ENCODE data around the gene EXD3. TPM values are rescaled to one million over a fixed set of nuclear protein-coding genes. Genes with fewer than 3 reads are reported as not detected.

Gene EXD3
- polyA plus RNA-seq, 1 of the 3 experiments (the other 2 are of a cell fraction), result 11.5 TPM

- Histone ChIP-seq H3K4me1 (ENCODE audit: control insufficient read depth in 1 of 2, insufficient read depth in 2 of 2, low read depth in 1 of 2, low read length in 1 of 2) (no peaks in the 10 kb centered on the region), H3K79me2 (ENCODE audit: insufficient read depth) (0 out of 2 replicates have a peak, but pooled peaks cover 3% of the 10 kb centered on the region), H3K36me3 (replicated peaks in 1 of 2; ENCODE audit: control insufficient read depth in 1 of 2, insufficient read depth in 2 of 2, low read length in 1 of 2) (peaks cover 19 to 43% of the 10 kb centered on the region in 2 experiments), H3K27ac (ENCODE audit: low read depth in 2 of 2, low read length in 1 of 2) (no peak overlapping the region), H3K9me2 (no peaks in the 10 kb centered on the region), H3K9ac (no peak overlapping the region), H3F3A (replicated peaks; ENCODE audit: insufficient read depth) (peaks cover 3% of the 10 kb centered on the region), H4K20me1 (ENCODE audit: insufficient read depth) (no peaks in the 10 kb centered on the region), H3K27me3 (ENCODE audit: insufficient read depth) (no peaks in the 10 kb centered on the region), H3K4me3 (ENCODE audit: low read depth in 2 of 2, low read length in 1 of 2) (no peak overlapping the region), H3K9me3 (no peaks in the 10 kb centered on the region), H3K4me2 (no peak overlapping the region), H2AFZ (ENCODE audit: low read depth) (no peak overlapping the region)
- 90% methylated on average over 15 of the region's 29 CpGs for WGBS (ENCODE audit: low lambda C conversion rate)
- POLR2A ChIA-PET, result no interaction called here
- no peak for TF ChIP-seq TAF1 (IDR thresholded peaks at IDR 0.05; ENCODE audit: borderline replicate concordance, low read depth, low read length)
- TF ChIP-seq TCF12 (IDR thresholded peaks at IDR 0.05), result no peak
- TF ChIP-seq RFX5 (IDR thresholded peaks at IDR 0.05; ENCODE audit: low read length), result no peak
- no peak for DNase-seq
- CTCF ChIA-PET, result interaction anchor here (1.3 to 1.4 kb wide), 4 partner anchors 11 to 31 kb away, joined by 3 to 9 read pairs (median 4); no protein-coding TSS in a partner anchor
These were observed 157.3 kb downstream of the EXD3 start for GRCh38 chr9:137265496-137266161.

GRCh38 chr9:137264067-137264466 lies 158.9 kb downstream of the EXD3 start:
- H3K4me3 ChIP-seq (ENCODE audit: low read depth in 2 of 2, low read length in 1 of 2), result no peak overlapping the region
- no peak overlapping the region for H3K9ac ChIP-seq
- H3F3A ChIP-seq (replicated peaks; ENCODE audit: insufficient read depth), result peaks cover 3% of the 10 kb centered on the region
- no peaks in the 10 kb centered on the region for H3K9me3 ChIP-seq
- H3K9me2 ChIP-seq, result no peaks in the 10 kb centered on the region
- ChIA-PET POLR2A (no interaction called here), CTCF (interaction anchor here (1.3 kb wide), 1 partner anchor 29 kb away, joined by 3 read pairs; no protein-coding TSS in a partner anchor)
- H3K27ac ChIP-seq (ENCODE audit: low read depth in 2 of 2, low read length in 1 of 2), result no peak overlapping the region
- 97% methylated on average over 16 of the region's 22 CpGs for WGBS (ENCODE audit: low lambda C conversion rate)
- H3K79me2 ChIP-seq (ENCODE audit: insufficient read depth), result peaks cover 10% of the 10 kb centered on the region
- H3K4me2 ChIP-seq, result no peak overlapping the region
- no peaks in the 10 kb centered on the region for H4K20me1 ChIP-seq (ENCODE audit: insufficient read depth)
- DNase-seq, result no peak
- no peaks in the 10 kb centered on the region for H3K4me1 ChIP-seq (ENCODE audit: control insufficient read depth in 1 of 2, insufficient read depth in 2 of 2, low read depth in 1 of 2, low read length in 1 of 2)
- H3K36me3 ChIP-seq (replicated peaks in 1 of 2; ENCODE audit: control insufficient read depth in 1 of 2, insufficient read depth in 2 of 2, low read length in 1 of 2), result peaks cover 16 to 36% of the 10 kb centered on the region in 2 experiments
- no peaks in the 10 kb centered on the region for H3K27me3 ChIP-seq (ENCODE audit: insufficient read depth)
- H2AFZ ChIP-seq (ENCODE audit: low read depth), result no peak overlapping the region
- TF ChIP-seq EZH2phosphoT487 (IDR thresholded peaks at IDR 0.05; ENCODE audit: borderline replicate concordance, low read depth), result no peak
- no peak for TF ChIP-seq USF1 (IDR thresholded peaks at IDR 0.05; ENCODE audit: borderline replicate concordance, low read depth)
- no peak for TF ChIP-seq EP300 (IDR thresholded peaks at IDR 0.05; ENCODE audit: borderline replicate concordance in 1 of 2, low read depth in 1 of 2, low read length in 1 of 2)
- TF ChIP-seq TAF1 (IDR thresholded peaks at IDR 0.05; ENCODE audit: borderline replicate concordance, low read depth, low read length), result no peak
- TF ChIP-seq YY1 (IDR thresholded peaks at IDR 0.05; ENCODE audit: low read depth), result no peak
- TF ChIP-seq REST (IDR thresholded peaks at IDR 0.05; ENCODE audit: low read depth, low read length), result no peak
- TF ChIP-seq PBX3 (IDR thresholded peaks at IDR 0.05), result no peak
- TF ChIP-seq RAD21 (IDR thresholded peaks at IDR 0.05; ENCODE audit: low read length), result no peak
- TF ChIP-seq MEF2A (IDR thresholded peaks at IDR 0.05; ENCODE audit: borderline replicate concordance, low read depth), result no peak
- TF ChIP-seq RCOR1 (IDR thresholded peaks at IDR 0.05; ENCODE audit: low read length), result no peak
- no peak for TF ChIP-seq MAX (IDR thresholded peaks at IDR 0.05; ENCODE audit: low read depth)
- no peak for TF ChIP-seq ZBTB33 (IDR thresholded peaks at IDR 0.05; ENCODE audit: borderline replicate concordance, low read depth)
- no peak for TF ChIP-seq RXRA (IDR thresholded peaks at IDR 0.05; ENCODE audit: borderline replicate concordance, low read depth)
- no peak for TF ChIP-seq USF2 (IDR thresholded peaks at IDR 0.05; ENCODE audit: borderline replicate concordance, low read depth, low read length)
- no peak for TF ChIP-seq FOXM1 (IDR thresholded peaks at IDR 0.05; ENCODE audit: low read depth)

All from SK-N-SH (cell line).